NCI-H1105 treated with DMSO at 0.1 percent for 48 hours (cell line): ENCODE results near the gene CDR2L.
"Not testable (repeated sequence)": the region's sequence is repeated elsewhere in the genome, so short reads cannot be mapped to it uniquely, and the experiment has no call there.

Source experiments
- DNase-seq: peaks from one replicate; lab custom pipeline; 2025; lab: John Stamatoyannopoulos, UW

CDR2L gene

GRCh38 chr17:75044716-75045115 lies 57.3 kb downstream of the CDR2L start:
- DNase-seq: no peak

DNA sequence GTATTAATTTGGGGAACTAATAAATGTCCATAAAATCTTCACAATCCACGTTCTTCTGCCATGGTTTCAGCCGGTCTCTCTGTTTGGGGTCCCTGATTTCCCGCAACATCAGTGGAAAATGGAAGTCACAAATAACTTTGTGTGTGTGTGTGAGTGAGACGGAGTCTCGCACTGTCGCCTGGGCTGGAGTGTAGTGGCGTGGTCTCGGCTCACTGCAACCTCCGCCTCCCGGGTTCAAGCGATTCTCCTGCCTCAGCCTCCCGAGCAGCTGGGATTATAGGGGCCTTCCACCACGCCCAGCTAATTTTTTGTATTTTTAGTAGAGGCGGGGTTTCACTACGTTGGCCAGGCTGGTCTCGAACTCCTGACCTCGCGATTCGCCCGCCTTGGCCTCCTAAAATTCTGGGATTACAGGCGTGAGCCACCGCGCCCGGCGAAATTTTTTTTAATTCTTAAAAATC lies 58.5 kb downstream of the CDR2L start:
- not testable (repeated sequence) for DNase-seq

DNA sequence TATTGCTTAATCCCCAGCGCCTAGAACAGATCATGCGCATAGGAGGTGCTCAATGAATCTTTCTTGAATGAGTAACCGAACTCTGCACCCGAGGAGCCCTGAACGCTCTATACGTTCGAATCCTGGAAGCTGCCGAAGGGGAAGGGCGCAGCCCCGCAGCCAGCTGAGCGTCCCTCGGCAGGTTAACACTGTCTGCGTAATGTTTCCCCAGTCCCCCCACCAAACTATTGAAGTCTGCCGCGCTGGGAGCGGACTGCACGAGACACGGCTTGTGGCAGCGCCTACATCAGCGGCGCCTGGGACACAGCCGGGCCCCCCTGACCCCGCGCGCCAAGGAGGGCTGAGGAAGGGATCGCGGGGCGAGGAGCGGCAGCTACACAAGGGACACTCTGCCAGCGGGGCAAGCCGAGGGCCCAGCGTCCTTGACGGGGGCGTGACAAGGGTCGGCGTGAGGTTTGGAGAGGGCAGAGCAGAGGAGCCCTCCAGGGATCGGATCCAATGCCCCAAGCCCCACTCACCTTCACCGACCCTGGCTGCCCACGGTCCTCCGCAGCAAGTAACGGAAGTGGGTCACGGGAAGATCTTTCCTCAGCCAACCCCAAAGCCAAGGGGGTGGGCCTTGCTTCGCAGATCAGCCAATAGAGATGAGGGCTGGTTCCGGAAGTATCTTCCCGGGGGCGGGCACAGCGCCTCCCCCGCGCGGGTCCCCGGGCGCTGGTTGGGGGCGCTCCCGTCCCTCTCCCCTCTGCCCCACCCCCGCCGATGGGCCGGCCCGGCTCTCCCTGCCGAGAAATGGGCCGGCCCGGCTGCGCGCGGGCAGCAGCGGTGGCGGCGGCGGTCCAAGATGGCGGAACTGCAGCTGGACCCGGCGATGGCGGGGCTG lies 59.2 kb downstream of the CDR2L start, which contains the start of the genes ATP5PD and KCTD2:
TSS of gene ATP5PD (minus strand) at position 563 of the 883 bp plus-strand sequence. CDS start 4,319 bp downstream, outside the sequence.
TSS of gene KCTD2 (plus strand) at position 819 of the 883 bp plus-strand sequence. CDS start at position 845, 26 bp downstream.
- DNase-seq: peak; percentile 92

DNA sequence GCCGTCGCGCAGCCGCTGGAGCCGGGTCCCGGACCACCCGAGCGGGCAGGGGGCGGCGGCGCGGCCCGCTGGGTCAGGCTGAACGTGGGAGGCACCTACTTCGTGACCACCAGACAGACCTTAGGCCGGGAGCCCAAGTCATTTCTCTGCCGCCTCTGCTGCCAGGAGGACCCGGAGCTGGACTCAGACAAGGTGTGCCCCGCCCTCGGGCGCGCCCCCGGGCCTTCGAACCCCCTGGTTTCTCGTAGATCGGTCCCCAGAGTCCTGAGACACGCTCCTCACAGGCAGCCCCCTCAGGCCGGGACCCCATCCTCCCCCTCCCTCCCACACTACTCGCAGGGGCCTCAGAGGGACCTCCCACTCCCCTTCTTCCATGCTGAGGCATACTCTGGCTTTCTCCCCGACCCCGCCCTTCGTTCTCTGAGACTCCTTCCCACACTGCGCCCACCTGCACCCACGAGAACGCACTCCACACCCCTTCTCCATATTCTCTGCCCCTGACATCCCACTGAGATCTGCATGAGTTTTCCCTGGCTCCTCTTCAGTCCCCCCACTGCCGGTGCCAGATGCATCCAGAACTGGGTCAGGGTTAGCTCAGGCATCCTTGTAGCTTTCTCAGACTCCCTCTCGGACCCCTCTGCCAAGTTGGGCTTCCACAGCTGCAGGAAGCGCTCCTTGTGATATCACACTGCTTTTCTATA lies 60.1 kb downstream of the CDR2L start:
- no peak for DNase-seq

GRCh38 chr17:75048249-75048878 lies 60.9 kb downstream of the CDR2L start:
- no peak for DNase-seq

DNA sequence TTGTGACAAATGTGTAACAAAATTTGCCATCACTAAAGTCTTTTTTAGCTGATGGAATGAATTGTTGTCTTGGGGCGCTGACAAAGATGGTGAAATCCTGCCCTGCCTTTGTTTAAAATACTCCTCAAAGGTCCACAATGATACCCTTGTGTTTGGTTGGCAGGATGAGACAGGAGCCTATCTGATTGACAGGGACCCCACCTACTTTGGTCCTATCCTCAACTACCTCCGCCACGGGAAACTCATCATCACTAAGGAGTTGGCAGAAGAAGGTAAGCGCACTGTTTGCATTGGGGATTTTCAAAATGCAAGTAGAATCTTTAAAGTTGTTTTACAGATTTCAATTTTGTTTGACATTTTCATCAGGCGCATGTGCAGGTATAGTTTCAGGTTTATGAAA lies 61.6 kb downstream of the CDR2L start:
- DNase-seq: no peak

GRCh38 chr17:75049706-75050105 lies 62.3 kb downstream of the CDR2L start:
- no peak for DNase-seq

DNA sequence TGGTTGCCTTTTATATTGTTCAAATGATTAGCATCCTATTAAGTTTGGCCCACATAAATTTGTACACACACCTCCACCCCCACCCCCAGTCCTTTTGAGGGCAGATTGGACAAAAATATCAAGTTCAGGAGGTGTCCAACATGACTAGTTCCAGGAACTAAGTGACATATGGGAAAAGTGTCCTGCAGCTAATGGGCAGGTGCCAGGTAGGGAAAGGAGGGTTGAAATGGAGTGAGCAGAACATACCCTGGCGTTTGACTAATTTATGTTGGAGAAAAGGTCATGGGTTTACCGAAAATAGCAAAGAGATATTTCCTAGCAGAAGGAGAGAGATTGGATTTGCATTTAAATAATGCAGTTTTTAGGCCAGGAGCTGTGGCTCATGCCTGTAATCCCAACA lies 64.5 kb downstream of the CDR2L start:
- no peak for DNase-seq
